Glutamatergic neuron (in vitro differentiated cells): ENCODE data around the gene MAFG. TPM values are rescaled to one million over a fixed set of nuclear protein-coding genes. Genes with fewer than 3 reads are reported as not detected.

ENCODE experiments used
- DNase-seq: peaks from one replicate; pipeline ENCODE4 v3.0.0; 2022
- H3K27ac Mint-ChIP-seq: one replicate; pipeline ENCODE4 v1.8.0; 2020; ENCODE audit warnings: mild to moderate bottlenecking, mixed read lengths, inconsistent platforms; ENCODE audit not compliant: unreplicated experiment
- H3K27me3 Mint-ChIP-seq: one replicate; pipeline ENCODE4 v1.8.0; 2020; ENCODE audit warnings: mild to moderate bottlenecking, moderate library complexity, mixed read lengths, inconsistent platforms; ENCODE audit not compliant: unreplicated experiment
- H3K36me3 Mint-ChIP-seq: one replicate; pipeline ENCODE4 v1.8.0; 2020; ENCODE audit warnings: mild to moderate bottlenecking, mixed read lengths, inconsistent platforms; ENCODE audit not compliant: unreplicated experiment
- H3K4me1 Mint-ChIP-seq: one replicate; pipeline ENCODE4 v1.8.0; 2020; ENCODE audit warnings: mild to moderate bottlenecking, low read depth, mixed read lengths, inconsistent platforms; ENCODE audit not compliant: unreplicated experiment
- H3K4me3 Mint-ChIP-seq: one replicate; pipeline ENCODE4 v1.8.0; 2020; ENCODE audit warnings: mild to moderate bottlenecking, mixed read lengths, inconsistent platforms; ENCODE audit not compliant: unreplicated experiment
- H3K9me3 Mint-ChIP-seq: one replicate; pipeline ENCODE4 v1.8.0; 2020; ENCODE audit warnings: mild to moderate bottlenecking, moderate library complexity, mixed read lengths, inconsistent platforms; ENCODE audit not compliant: unreplicated experiment
- CTCF ChIP-seq: fragments of 200-600 bp; sonication (generic); IDR thresholded peaks from one replicate; pipeline ENCODE4 v1.5.0; 2021; ENCODE audit not compliant: partially characterized antibody, unreplicated experiment
- total RNA-seq: library from RNA; stranded (reverse); fragmentation: NEBNext Ultra II Directional; extraction: Animal tissue kit (Norgen Biotek cat#: 25700); gene quantifications from one replicate; pipeline ENCODE4 v1.2.1, GENCODE V29; 2021; ENCODE audit not compliant: unreplicated experiment

Gene MAFG
- total RNA-seq, 1 donor from 2014 or later = 30.6 TPM

DNA sequence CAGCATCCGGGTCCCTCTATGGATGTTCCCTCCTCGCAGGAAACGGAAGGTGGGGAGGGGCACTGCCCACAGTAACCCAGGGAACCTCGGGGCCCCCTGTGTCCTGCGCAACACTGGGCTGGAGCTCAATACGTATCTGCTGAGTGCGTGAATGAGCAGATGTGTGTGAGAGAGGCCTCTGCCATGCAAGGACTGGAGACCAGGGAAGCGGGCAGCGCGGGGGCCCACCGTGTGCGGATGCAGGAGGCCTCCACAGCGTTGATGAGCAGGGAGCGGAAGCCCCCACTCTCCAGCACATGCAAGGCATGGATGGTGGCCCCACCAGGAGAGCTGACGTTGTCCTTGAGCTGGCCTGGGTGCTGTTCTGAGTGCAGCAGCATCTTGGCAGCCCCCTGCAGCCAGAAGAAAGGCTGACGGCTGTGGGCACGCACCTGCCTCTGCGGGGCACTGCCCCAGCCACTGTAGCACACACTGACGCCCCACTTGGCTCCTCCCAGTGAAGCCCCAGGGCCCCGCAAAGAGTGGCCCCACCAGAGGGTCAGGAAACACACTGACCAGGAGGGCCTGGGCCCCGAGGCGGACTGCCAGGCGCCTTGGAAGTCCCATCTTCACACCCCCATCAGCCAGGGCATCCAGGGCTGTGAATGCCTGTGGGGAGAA is 6.7 kb upstream of the MAFG start:
- Mint-ChIP-seq H3K4me3 (no peak overlapping the region), H3K36me3 (no peaks in the 10 kb centered on the region), H3K9me3 (peaks cover 4% of the 10 kb centered on the region), H3K27ac (no peak overlapping the region), H3K27me3 (peaks cover 15% of the 10 kb centered on the region), H3K4me1 (peaks cover 20% of the 10 kb centered on the region)
- no peak for TF ChIP-seq CTCF
- no peak for DNase-seq

DNA sequence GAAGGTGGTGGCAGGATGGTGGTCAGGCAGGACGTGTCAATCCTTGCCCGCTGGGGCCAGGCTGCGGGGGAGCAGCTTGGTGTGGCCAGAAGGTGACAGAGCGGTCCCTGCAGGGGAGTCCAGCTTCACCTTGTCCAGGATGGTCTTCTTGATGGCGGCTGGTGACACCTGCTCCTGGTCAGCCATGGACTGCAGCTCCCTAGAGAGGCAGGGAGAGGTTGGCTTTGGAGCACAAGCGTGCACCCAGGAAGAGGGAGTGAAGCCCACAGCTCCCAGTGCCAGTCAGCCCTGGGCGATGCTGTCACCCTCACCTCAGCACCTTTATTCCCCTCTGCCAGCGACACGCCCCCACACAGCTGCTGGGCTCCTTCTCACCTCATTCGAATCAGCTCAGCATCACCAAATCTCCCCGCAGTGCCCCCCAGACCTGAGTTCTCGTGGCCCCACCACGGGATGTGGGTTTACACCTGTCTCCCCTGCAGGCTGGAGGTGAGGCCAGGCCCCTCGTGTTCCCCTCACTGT is 5.7 kb upstream of the MAFG start:
- Mint-ChIP-seq H3K9me3 (peaks cover 2% of the 10 kb centered on the region), H3K4me1 (peaks cover 11% of the 10 kb centered on the region), H3K27ac (no peak overlapping the region), H3K27me3 (peaks cover 14% of the 10 kb centered on the region), H3K36me3 (no peaks in the 10 kb centered on the region), H3K4me3 (peak overlapping the region; percentile 57)
- no peak for DNase-seq
- no peak for TF ChIP-seq CTCF

GRCh38 chr17:81932333-81932983 is 4.9 kb upstream of the MAFG start:
- no peak for DNase-seq
- Mint-ChIP-seq H3K4me3 (no peak overlapping the region), H3K27me3 (peaks cover 12% of the 10 kb centered on the region), H3K36me3 (no peaks in the 10 kb centered on the region), H3K4me1 (peaks cover 10% of the 10 kb centered on the region), H3K9me3 (no peaks in the 10 kb centered on the region), H3K27ac (no peak overlapping the region)
- TF ChIP-seq CTCF = no peak

DNA sequence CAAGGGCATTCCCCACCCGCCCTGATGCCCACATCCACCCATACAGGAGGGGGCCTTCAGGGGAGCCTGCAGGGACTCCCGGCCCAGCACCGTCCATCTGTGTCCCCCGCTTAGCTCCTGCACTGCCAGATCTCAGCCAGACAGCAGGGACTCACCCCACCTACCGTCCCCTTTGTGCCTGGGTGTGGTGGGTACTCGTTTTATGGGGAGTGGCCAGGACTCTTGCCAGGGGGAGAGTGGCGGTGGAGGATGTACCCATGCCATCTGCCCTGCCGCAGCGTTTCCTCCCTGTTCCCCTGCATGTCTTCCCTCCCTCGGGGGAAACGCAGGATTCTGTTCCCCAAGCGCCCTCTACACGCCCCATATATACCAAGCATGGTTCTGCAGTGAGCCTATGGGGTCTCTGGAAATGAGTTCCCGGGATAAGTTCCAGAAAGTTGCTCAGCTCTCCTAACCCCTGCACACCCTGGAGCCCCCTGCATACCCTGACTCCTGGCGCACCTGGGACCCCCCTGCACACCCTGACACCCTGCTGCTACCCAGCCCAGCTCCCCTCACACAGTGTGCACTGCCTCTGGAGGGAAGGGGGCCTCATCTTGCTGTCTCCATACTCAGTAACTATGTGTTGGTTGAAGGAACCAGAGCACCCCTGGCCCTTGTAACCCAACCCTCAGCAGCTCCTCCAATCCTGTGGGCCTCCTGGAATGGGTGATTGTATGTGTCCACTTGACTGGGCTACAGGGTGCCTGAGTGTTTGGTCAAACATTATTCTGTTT is 4.2 kb upstream of the MAFG start:
- Mint-ChIP-seq H3K4me1 (peaks cover 10% of the 10 kb centered on the region), H3K36me3 (no peaks in the 10 kb centered on the region), H3K27ac (no peak overlapping the region), H3K4me3 (no peak overlapping the region), H3K9me3 (no peaks in the 10 kb centered on the region), H3K27me3 (peaks cover 12% of the 10 kb centered on the region)
- no peak for TF ChIP-seq CTCF
- DNase-seq = no peak

DNA sequence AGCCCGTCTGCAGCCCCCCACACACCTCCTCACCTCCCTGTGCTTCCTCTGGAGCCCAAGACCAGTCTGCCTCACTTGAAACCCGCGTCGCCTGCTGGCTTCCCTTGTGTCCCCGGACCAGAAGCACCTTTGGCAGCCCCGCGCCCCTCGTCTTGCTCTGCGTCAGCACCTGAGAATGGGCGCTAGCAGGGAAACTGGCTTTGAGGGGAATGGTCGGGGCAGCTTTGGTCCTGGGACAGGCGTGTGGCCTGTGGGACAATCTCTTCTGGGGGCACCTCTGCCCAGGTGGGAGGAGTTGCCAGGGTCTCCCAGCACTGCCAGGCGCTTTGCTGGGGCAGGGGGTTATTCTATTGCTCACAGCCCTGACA is 3.6 kb upstream of the MAFG start:
- H3K27ac Mint-ChIP-seq = no peak overlapping the region
- no peak for TF ChIP-seq CTCF
- DNase-seq = no peak
- peaks cover 4% of the 10 kb centered on the region for H3K9me3 Mint-ChIP-seq
- peaks cover 13% of the 10 kb centered on the region for H3K4me1 Mint-ChIP-seq
- H3K27me3 Mint-ChIP-seq = peaks cover 16% of the 10 kb centered on the region
- peak overlapping the region; percentile 37 for H3K4me3 Mint-ChIP-seq
- H3K36me3 Mint-ChIP-seq = no peaks in the 10 kb centered on the region
